Stimulated activated CD4-positive, alpha-beta T cell treated with anti-CD3 and anti-CD28 coated beads, TNF-alpha, amount 100 ng/mL, for 4 hours (primary cell): Measurements from ENCODE around the gene ZFP64.
"Not testable (repeated sequence)": the region's sequence is repeated elsewhere in the genome, so short reads cannot be mapped to it uniquely, and the experiment has no call there.

Experiments used
- DNase-seq, 3 experiments: peaks; one replicate each; pipeline ENCODE4 v3.0.0-alpha.2; 2020; ENCODE audit warnings: low read depth in 3 of 3

The ZFP64 gene

DNA sequence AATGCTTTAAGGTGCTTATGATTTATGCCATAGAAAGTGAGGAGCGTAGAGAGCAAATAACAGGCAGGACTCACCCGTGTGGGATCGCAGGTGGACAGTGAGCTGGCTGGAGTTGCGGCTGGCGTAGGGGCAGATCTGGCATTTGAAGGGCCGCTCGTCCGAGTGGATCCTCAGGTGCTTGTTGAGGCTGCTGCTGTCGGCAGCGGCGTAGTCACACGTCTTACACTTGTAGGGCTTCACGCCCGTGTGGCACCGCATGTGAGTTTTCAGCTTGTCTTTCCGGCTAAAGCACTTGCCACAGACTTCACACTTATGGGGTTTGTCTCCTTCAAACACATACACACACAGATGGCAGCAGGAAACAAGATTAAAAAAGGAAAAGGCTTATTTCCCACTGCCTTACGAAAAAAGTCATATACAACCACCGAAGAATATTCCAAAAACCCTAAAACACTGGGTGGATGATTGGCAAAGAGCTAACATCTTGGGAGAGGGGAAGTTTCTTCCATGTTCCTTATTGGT is 31.5 kb downstream of the ZFP64 start:
- no peak for DNase-seq

DNA sequence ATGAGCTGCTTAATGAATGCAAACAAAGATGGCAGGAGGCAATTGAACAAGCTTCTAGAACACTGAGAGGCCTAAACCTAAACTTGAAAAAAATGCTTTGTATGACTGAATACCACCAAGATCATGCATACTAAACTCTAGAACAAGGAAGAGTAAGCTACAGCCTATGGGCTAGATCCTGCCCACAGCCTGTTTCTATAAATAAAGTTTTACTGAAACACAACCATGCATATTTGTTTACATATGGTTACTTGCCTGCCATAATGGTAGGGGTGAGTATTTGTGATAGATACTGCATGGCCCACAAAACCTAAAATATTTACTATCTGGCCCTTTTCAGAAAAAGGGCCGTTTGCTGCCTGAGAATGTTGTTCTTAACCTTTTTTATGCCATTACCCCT is 37.0 kb downstream of the ZFP64 start:
- DNase-seq = no peak

GRCh38 chr20:52153896-52154295 is 37.7 kb downstream of the ZFP64 start:
- no peak for DNase-seq

- DNase-seq = no peak
Measured at GRCh38 chr20:52152921-52153320, 38.7 kb downstream of the ZFP64 start.

DNA sequence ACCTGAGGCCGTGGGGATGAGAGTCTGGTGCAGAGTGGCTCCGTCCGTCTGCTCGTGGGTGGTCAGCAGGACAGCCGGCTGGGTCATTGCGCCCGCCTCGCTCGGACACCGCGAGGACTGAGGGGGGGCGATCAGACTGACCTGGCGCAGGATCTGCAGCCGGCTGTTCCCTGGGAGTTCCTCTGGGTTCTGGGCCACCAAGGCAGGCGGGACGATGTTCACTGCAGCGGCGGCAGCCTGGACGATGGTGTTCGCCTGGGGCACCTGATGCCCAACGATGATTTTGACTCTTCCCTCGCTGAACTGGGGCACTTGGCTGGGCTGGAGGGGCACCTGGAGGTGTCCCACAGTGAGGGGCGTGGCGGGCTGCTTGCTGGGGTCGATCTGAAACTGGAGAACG is 39.2 kb downstream of the ZFP64 start:
- no peak for DNase-seq

DNA sequence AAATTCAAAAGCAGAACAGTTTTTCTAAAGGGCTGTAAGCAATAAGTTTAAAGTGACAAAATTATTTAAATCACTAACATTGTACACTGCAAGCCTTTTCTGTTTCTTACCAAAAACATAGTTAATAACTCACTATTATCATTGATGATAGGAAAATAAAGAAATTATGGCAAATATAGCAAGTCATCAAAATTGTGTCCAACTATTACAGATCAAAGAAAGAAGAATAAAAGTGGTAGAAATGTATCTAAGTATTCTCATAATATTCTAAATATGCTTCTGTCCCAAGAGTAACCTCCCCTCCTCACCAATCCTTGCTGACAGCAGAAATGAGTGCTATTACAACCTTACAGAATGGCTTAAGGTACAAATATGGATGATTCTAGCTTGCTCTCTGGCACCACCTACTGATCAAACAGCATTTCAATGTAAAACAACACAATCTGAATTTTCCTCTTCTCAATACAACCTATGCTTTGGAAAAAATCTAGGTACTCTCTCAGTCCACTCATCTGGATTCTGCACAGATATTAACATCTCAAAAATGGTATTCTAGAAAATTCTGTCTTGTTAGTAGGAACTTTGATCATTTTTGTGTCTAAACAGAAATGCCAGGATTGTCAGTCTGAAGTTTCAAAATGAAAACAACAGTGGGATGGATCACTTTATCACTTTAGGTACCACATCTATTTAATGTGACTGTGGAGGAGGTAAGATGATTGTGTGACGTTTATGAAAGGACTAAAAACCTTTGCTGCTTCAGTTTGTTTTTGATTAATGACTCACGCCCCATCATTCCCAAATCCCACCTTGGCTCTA is 40.9 kb downstream of the ZFP64 start:
- DNase-seq = no peak

DNA sequence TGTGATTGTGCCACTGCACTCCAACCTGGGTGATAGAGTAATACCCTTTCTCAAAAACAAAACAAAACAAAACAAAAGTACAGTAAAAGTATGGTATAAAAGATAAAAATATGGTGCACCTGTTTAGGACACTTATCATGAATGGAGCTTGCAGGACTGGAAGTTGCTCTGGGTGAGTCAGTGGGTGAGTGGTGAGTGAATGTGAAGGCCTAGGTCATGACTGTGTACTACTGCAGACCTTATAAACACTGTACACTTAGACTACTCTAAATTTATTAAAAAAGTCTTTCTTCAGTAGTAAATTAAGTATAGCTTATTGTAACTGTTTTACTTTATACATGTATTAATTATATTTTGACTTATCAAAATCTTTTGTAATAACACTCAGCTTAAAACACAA is 46.0 kb downstream of the ZFP64 start:
- DNase-seq = no peak

DNA sequence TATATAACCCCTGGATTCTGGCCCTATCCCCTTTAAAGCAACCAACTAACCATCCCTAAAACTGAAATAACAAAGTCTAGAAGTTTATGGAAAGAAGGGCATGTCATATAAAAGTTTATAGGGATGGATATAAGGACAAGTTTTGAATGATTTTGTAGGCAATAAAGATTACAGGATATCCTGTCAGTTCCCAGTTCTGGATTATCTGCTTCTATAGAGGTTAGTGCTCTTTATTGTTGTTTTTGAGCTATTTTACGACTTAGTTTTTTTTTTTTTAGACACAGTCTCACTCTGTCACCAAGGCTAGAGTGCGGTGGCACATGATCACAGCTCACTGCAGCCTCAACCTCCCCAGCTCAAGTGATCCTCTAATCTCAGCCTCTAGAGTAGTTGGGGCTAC is 48.3 kb downstream of the ZFP64 start:
- no peak for DNase-seq

DNA sequence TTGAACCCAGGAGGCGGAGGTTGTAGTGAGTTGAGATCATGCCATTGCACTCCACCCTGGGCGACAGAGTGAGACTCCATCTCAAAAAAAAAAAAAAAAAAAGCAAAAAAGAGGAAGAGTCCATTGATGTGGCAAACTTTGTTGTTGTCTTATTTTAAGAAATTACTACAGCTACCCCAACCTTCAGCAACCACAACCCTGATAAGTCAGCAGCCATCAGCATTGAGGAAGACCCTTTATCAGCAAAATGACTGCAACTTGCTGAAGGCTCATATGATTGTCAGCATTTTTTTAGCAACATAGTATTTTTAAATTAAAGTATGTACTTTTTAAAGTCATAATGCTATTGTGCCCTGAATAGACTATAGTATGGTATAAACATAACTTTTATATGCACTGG is 48.8 kb downstream of the ZFP64 start:
- no peak for DNase-seq

DNA sequence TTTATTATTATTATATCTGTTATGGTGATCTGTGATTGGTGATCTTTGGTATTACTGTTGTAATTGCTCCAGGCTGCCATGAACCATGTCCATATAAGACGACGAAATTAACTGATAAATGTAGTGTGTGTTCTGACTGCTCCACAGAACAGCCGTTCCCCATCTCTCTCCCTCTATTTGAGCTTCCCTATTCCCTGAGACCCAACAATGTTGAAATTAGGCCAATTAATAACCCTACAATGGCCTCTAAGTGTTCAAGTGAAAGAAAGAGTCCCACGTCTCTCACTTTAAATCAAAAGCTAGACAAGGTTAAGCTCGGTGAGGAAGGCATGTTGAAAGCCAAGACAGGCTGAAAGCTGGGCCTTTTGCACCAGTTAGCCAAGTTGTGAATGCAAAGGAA is 51.6 kb downstream of the ZFP64 start:
- no peak for DNase-seq

DNA sequence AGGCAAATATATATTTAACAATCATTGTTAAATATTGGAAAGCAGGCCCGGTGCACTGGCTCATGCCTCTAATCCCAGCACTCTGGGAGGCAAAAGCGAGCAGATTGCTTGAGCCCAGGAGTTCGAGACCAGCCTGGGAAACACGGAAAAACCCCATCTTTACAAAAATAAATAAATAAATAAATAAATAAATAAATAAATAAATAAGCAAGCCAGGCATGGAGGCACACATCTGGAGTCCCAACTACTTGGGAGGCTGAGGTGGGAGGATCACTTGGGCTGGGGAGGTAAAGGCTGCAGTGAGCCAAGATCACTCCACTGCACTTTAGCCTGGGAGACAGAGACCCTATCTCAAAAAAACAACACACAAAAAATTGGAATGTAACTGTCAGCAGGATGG is 53.7 kb downstream of the ZFP64 start:
- no peak for DNase-seq

DNA sequence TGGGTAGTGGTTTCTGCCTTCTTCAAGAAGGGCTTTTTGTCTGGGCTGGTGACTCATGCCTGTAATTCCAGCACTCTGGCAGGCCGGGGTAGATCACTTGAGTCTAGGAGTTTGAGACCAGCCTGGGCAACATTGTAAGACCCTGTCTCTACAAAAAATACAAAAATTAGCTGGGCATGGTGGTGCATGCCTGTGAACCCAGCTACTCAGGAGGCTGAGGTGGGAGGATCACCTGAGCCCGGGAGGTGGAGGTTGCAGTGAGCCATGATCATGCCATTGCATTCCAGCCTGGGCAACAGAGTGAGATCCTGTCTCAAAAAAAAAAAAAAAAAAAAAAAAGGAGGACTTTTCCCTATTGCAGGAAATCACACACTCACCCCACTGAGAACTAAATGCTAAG is 57.9 kb downstream of the ZFP64 start:
- not testable (repeated sequence) for DNase-seq

GRCh38 chr20:52132337-52132736 is 59.2 kb downstream of the ZFP64 start:
- DNase-seq = no peak

- no peak for DNase-seq
Measured at GRCh38 chr20:52131048-52131643, 60.4 kb downstream of the ZFP64 start.

- no peak for DNase-seq
Measured at GRCh38 chr20:52130406-52130805, 61.2 kb downstream of the ZFP64 start.

GRCh38 chr20:52129611-52130010 is 62.0 kb downstream of the ZFP64 start:
- no peak for DNase-seq

- DNase-seq = no peak
Measured at GRCh38 chr20:52127309-52127708, 64.3 kb downstream of the ZFP64 start.

DNA sequence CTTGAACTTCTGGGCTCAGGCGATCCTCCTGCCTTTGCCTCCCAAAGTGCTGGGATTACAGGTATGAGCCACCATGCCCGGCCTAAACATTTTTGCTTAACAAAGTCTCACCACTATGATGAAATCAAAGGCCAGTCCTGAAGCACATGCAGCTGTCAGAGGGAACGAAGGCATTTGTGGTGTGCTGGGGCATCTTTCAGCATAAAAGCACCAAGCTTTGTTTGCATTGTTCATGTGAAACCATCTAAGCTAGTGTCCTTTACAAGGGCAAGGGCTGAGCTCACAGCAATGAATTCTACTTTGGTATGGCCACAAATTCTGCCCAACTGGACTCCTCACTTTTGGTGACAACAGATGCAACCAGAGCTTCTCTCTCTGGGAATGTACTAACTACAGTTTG is 66.8 kb downstream of the ZFP64 start:
- no peak for DNase-seq

- no peak for DNase-seq
Measured at GRCh38 chr20:52118696-52119095, 72.9 kb downstream of the ZFP64 start.

DNA sequence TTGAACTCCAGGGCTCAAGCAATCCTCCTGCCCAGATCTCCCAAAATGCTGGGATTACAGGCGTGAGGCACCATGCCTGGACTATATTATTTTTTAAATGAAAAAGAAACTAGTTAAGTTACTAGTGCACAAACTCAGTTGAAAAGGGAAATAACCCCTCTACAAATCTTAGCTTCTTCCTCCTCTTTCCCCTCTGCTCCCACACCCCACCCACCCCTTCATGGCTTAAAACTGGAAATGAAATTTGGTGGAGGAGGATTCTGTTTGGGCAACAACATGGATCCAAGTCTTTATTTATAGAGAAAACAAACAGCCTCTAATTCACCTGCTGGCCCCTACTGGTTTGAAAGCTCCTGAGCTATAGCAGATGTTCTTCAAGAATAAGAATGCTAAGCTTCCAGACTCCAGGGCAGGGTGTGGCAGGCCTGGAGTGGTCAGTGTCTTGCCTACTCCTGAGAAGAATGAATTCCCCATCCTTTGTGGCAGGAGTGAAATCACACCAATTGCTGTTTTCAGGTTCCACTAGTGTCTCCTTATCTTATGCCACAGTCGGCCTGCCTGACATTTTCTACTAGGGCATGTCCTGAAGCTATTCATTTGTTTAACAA is 73.5 kb downstream of the ZFP64 start:
- no peak for DNase-seq

DNA sequence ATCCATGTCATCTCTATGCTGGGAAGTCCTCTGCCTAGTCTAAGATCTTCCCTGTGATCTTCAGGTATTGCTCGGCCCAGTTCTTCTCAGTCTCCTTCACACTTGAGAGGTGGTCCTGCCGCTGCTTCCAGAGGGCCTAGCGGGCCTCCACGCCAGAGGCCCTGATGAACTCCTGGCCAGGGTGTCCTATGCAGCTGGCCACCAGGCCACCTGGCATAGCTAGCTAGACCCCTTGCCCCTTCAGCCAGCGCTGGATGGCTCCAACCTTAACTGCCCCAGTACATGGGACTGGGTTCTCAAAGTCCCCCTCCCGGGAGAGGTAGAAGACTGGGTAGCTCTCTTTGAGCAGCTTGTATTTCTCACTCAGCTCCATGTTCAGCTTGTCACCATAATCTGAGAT is 81.1 kb downstream of the ZFP64 start:
- DNase-seq = no peak

- no peak for DNase-seq
Measured at GRCh38 chr20:52105442-52106422, 85.8 kb downstream of the ZFP64 start.
